ENCODE data around the gene TMEM169. TPM values are rescaled to one million over a fixed set of nuclear protein-coding genes. Genes with fewer than 3 reads are reported as not detected.
A peak's percentile ranks its signal among the peaks of the same experiment; 100 is the strongest.

TMEM169 gene
- total and polyA plus RNA-seq, 9 of the 15 experiments (the other 6 are each of a cell fraction or from before 2014, with no cell fraction given), result 0.01 to 0.09 (median 0.04) TPM; not detected in 5

DNA sequence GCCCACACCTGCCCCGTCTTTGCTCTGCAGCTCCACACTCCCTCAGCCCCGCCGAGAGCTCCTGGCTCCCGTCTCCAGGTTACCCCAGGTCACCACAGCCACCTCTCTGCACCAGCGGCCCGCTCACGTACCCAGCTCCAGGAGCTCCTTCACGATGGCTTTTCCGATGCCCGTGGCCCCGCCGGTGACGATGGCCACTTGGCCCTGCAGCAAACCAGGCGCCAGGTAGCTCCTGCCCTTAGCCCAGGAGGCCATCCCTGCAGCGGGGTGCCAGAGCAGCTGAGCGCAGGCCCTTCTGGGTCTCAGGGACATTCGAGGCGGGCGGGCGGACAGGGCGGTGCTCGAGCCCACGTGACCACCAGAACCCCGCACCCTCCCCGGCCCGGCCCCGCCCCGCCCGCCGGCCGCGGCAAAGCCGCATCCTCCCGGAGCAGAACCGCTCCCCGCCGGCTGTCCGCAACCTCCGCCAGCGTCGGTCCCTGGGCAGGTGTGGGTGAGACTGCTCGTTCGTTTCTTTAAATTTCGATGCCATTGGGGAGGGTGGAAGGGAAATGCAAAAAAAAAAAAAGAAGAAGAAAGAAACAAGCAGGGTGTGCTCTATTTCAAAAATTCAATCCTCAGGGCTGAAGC is at the start of gene TMEM169, which contains the start of gene PECR (continued):
- no peak for TF ChIP-seq NR2F6 (CRISPR knock-in tag; IDR thresholded peaks at IDR 0.05)
- no peak for TF ChIP-seq COPS2 (conservative IDR thresholded peaks at IDR 0.05)
- TF ChIP-seq SUPT5H (IDR thresholded peaks at IDR 0.05), result peak; percentile 53; the same call in 1 of the 2 replicates
- TF ChIP-seq RAD51 (IDR thresholded peaks at IDR 0.05; ENCODE audit: borderline replicate concordance, low read depth), result peak; percentile 81
- TF ChIP-seq SMAD2 (IDR thresholded peaks at IDR 0.05; ENCODE audit: low read depth, low read length), result no peak
- TF ChIP-seq, protein P1, sequence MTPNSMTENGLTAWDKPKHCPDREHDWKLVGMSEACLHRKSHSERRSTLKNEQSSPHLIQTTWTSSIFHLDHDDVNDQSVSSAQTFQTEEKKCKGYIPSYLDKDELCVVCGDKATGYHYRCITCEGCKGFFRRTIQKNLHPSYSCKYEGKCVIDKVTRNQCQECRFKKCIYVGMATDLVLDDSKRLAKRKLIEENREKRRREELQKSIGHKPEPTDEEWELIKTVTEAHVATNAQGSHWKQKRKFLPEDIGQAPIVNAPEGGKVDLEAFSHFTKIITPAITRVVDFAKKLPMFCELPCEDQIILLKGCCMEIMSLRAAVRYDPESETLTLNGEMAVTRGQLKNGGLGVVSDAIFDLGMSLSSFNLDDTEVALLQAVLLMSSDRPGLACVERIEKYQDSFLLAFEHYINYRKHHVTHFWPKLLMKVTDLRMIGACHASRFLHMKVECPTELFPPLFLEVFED (CRISPR knock-in tag; conservative IDR thresholded peaks at IDR 0.05), result no peak
- TF ChIP-seq MEF2D (tag; conservative IDR thresholded peaks at IDR 0.05; ENCODE audit: low read depth), result no peak
- peak; percentile 46; the same call in 1 of the 2 replicates for TF ChIP-seq L3MBTL2 (IDR thresholded peaks at IDR 0.05)
- TF ChIP-seq RUNX1 (IDR thresholded peaks at IDR 0.05; ENCODE audit: low read depth), result no peak
- TF ChIP-seq ZNF165 (CRISPR knock-in tag; IDR thresholded peaks at IDR 0.05; ENCODE audit: borderline replicate concordance), result no peak
- TF ChIP-seq ZNF146 (CRISPR knock-in tag; IDR thresholded peaks at IDR 0.05; ENCODE audit: unreplicated experiment), result no peak
- TF ChIP-seq POLR2H (tag; IDR thresholded peaks at IDR 0.05; ENCODE audit: low read depth), result peak; percentile 57
- TF ChIP-seq, protein P2, sequence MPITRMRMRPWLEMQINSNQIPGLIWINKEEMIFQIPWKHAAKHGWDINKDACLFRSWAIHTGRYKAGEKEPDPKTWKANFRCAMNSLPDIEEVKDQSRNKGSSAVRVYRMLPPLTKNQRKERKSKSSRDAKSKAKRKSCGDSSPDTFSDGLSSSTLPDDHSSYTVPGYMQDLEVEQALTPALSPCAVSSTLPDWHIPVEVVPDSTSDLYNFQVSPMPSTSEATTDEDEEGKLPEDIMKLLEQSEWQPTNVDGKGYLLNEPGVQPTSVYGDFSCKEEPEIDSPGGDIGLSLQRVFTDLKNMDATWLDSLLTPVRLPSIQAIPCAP (CRISPR knock-in tag; IDR thresholded peaks at IDR 0.05; ENCODE audit: borderline replicate concordance), result no peak
- TF ChIP-seq ZNF717 (CRISPR knock-in tag; IDR thresholded peaks at IDR 0.05), result no peak
- TF ChIP-seq, protein P3, sequence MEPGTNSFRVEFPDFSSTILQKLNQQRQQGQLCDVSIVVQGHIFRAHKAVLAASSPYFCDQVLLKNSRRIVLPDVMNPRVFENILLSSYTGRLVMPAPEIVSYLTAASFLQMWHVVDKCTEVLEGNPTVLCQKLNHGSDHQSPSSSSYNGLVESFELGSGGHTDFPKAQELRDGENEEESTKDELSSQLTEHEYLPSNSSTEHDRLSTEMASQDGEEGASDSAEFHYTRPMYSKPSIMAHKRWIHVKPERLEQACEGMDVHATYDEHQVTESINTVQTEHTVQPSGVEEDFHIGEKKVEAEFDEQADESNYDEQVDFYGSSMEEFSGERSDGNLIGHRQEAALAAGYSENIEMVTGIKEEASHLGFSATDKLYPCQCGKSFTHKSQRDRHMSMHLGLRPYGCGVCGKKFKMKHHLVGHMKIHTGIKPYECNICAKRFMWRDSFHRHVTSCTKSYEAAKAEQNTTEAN (CRISPR knock-in tag; IDR thresholded peaks at IDR 0.05), result no peak
- TF ChIP-seq GABPB1 (CRISPR knock-in tag; IDR thresholded peaks at IDR 0.05), result 0 out of 2 replicates have a peak, but pooled peaks have one; percentile 19
- TF ChIP-seq CHCHD3 (CRISPR knock-in tag; IDR thresholded peaks at IDR 0.05), result no peak
- TF ChIP-seq, protein P4, sequence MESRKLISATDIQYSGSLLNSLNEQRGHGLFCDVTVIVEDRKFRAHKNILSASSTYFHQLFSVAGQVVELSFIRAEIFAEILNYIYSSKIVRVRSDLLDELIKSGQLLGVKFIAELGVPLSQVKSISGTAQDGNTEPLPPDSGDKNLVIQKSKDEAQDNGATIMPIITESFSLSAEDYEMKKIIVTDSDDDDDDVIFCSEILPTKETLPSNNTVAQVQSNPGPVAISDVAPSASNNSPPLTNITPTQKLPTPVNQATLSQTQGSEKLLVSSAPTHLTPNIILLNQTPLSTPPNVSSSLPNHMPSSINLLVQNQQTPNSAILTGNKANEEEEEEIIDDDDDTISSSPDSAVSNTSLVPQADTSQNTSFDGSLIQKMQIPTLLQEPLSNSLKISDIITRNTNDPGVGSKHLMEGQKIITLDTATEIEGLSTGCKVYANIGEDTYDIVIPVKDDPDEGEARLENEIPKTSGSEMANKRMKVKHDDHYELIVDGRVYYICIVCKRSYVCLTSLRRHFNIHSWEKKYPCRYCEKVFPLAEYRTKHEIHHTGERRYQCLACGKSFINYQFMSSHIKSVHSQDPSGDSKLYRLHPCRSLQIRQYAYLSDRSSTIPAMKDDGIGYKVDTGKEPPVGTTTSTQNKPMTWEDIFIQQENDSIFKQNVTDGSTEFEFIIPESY (CRISPR knock-in tag; IDR thresholded peaks at IDR 0.05), result 0 out of 2 replicates have a peak, but pooled peaks have one; percentile 35
- no peak for TF ChIP-seq ZSCAN29 (IDR thresholded peaks at IDR 0.05)
- TF ChIP-seq, protein P5, sequence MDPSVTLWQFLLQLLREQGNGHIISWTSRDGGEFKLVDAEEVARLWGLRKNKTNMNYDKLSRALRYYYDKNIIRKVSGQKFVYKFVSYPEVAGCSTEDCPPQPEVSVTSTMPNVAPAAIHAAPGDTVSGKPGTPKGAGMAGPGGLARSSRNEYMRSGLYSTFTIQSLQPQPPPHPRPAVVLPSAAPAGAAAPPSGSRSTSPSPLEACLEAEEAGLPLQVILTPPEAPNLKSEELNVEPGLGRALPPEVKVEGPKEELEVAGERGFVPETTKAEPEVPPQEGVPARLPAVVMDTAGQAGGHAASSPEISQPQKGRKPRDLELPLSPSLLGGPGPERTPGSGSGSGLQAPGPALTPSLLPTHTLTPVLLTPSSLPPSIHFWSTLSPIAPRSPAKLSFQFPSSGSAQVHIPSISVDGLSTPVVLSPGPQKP (CRISPR knock-in tag; IDR thresholded peaks at IDR 0.05), result no peak
- TF ChIP-seq, protein P6, sequence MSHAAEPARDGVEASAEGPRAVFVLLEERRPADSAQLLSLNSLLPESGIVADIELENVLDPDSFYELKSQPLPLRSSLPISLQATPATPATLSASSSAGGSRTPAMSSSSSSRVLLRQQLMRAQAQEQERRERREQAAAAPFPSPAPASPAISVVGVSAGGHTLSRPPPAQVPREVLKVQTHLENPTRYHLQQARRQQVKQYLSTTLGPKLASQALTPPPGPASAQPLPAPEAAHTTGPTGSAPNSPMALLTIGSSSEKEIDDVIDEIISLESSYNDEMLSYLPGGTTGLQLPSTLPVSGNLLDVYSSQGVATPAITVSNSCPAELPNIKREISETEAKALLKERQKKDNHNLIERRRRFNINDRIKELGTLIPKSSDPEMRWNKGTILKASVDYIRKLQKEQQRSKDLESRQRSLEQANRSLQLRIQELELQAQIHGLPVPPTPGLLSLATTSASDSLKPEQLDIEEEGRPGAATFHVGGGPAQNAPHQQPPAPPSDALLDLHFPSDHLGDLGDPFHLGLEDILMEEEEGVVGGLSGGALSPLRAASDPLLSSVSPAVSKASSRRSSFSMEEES (CRISPR knock-in tag; IDR thresholded peaks at IDR 0.05), result peak; percentile 88
- no peak for TF ChIP-seq MCM5 (IDR thresholded peaks at IDR 0.05; ENCODE audit: low read depth)

Data from K562 (cell line).